GM12875 (cell line): ENCODE results near the gene FMN1.

Experiments
- H3K4me3 ChIP-seq: one replicate; pipeline ENCODE4 v1.5.1; 2011; ENCODE audit warnings: low read depth, low read length, control low read depth
- TF ChIP-seq, protein P1 (sequence below): IDR thresholded peaks from 2 replicates; pipeline ENCODE4 v1.5.1; 2011; ENCODE audit warnings: low read depth, mild to moderate bottlenecking, control low read depth, inconsistent platforms, low read length, moderate library complexity, borderline replicate concordance; ENCODE audit not compliant: insufficient read depth

The FMN1 gene

DNA sequence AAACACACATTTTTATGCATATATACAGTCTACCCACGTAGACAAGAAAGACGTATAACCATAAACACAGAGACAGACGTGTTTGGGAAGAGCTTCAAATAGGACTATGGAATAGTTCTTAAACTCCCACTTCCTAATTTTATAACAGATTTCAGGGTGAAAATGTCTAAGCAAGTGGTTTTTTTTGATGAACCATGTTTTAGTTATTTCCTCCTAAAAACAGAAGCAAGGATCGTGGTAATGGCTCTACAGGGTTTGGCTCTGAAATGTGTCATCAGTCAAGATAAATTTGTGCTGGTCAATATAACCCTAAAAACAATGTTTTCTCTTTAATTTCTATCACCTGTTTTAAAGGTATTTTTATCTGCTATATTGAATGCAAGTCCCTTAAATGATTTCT is 58.2 kb downstream of the FMN1 start:
- no peak overlapping the region for H3K4me3 ChIP-seq
- TF ChIP-seq, protein P1, sequence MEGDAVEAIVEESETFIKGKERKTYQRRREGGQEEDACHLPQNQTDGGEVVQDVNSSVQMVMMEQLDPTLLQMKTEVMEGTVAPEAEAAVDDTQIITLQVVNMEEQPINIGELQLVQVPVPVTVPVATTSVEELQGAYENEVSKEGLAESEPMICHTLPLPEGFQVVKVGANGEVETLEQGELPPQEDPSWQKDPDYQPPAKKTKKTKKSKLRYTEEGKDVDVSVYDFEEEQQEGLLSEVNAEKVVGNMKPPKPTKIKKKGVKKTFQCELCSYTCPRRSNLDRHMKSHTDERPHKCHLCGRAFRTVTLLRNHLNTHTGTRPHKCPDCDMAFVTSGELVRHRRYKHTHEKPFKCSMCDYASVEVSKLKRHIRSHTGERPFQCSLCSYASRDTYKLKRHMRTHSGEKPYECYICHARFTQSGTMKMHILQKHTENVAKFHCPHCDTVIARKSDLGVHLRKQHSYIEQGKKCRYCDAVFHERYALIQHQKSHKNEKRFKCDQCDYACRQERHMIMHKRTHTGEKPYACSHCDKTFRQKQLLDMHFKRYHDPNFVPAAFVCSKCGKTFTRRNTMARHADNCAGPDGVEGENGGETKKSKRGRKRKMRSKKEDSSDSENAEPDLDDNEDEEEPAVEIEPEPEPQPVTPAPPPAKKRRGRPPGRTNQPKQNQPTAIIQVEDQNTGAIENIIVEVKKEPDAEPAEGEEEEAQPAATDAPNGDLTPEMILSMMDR: no peak

DNA sequence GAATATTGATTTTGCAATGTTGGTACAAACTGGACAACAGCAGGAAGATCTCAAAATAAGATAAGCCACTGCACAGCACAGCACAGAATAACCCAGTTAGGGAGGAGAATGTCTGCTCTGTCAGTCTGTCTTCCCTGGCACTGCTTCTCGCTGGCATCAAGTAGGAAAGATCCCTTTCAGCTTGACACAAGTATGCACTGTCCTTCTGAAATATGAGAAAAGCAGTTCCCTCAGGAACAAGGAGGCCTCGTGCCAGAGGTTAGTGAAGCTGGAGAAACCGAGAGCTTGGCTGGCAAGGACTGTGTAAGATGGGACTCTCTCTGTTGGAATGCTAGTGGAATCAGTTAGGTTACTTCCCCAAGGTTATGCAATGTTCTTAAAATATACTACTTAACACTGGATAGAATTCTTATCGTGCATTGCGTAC is 59.1 kb downstream of the FMN1 start:
- TF ChIP-seq, protein P1: no peak
- H3K4me3 ChIP-seq: no peak overlapping the region

DNA sequence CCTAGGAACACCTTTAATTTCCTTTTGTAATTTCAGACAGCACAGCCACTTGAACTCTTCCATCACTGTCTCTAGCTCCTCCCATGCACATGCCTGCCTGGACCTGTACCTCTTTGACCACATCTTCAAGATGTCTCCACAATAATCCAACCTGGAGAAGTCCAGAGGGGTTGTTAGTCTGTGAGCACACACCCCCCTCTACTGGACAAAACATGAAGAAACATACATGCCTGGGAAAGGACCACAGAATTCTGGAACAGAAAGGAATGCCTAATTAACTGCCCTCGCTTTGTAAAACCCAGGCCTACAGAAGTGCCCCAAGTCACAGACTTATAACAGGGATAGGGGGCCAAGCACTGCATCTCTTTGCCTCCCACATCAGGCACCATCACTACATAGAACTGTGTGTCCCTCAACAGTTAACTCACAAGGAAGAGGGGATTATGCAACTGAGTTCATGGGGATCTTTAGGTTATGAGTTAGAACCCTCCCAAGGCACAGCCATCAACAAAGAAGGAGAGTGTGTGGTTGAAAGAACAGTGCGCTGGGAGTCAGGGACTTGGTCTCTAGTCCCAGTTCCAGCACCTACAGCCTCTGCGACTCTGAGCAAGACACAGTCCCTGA is 61.7 kb downstream of the FMN1 start:
- H3K4me3 ChIP-seq: no peak overlapping the region
- TF ChIP-seq, protein P1: peak; percentile 43; the same call in 1 of the 2 replicates

DNA sequence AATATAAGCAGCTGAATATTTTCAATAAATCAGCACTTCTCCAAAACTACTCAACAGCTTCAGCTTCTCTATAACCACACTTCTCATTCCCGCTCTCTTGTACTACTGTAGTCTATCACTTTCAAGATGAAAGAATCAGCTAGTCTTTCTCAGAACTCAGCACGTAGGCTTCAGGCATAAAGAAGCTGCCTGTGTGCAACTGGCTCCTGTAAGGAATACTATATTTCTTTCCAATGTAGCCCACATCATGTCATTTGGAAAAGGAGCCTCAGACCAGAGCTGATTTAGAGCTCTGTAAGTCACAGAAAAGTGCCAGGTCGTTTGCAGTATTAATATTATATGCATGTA is 62.3 kb downstream of the FMN1 start:
- H3K4me3 ChIP-seq: no peak overlapping the region
- TF ChIP-seq, protein P1: no peak

DNA sequence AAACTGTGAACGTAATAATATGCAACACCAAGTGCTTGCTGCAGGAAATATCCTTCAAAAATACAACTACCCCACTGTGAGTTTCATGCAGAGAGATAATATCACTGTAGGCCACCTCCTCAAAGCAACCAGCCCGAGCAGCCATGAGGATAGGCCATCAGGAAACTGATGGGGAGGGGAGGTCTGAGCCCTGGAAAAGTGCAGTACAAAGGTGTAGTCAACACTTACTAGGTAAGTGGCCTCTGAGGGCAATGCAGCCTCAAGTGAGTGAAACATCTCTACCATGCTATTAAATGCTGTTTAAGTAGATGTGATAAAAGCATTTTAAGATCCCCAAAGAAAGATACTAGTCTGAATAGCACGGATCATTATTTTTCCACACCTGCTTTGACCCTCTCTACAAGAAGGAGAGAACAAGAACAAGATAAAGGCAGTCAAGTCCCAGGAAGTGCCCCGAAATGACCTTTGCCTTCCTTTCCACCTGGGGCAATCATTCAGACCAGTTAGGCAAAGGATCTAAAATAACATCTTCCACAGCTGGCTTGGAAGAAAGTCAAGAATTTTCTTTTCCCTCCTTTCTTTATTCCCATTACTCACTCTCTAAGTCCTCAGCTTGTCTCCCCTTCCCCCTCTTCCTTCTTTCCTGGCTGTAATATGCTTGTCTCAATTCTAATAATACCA is 62.8 kb downstream of the FMN1 start:
- H3K4me3 ChIP-seq: no peak overlapping the region
- TF ChIP-seq, protein P1: no peak

DNA sequence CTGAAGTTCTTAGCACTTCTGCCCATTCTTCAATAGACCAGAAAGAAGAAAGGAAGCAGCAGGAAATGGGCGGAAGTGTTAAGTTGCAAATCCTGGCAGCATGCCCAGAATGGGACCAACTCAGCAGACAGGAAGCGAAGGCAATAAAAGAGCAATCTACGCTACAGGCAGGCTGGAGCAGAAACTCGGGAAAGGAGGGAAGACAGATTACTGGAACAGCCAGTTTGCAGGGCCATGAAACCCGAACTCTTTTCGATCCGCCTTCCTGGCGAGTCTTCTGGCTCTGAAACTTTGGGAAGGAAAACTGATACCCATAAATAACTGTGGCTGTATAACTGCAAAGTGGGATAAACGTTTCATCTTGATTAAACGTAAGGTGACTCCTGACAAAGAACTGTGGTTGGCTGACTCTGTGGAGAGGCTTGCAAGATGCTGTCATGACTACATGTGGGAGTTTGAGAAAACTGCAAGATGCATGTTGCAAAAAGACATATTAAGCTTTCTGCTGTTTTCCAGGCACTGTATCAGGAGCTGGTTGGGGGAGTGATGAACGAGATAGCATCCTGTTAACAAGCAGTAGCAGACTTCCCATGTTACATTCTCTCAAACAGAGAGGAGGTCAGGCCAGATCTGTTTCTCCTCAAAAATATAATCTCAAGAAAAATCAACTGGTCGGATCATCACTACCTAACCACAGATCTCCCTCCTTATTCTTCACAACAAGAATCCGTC is 67.8 kb downstream of the FMN1 start:
- TF ChIP-seq, protein P1: no peak
- no peak overlapping the region for H3K4me3 ChIP-seq
